K562 (cell line): ENCODE data around the gene LASP1NB.
A peak's percentile ranks its signal among the peaks of the same experiment; 100 is the strongest.

Experiments used
- ATAC-seq: fragments of 200-7000 bp; cut with Tn5 transposase; 3 replicates; pipeline ENCODE4 v1.9.1; 2020; ENCODE audit warnings: moderate library complexity
- BruUV-seq: library from RNA; stranded (reverse); fragments of 400-500 nt; replicated peaks from 2 replicates; lab custom pipeline; 2021; lab: Mats Ljungman, UMichigan
- CTCF ChIA-PET: fragments of 300-600 bp; formaldehyde crosslinking; extraction: SDS; loops from one replicate; lab custom pipeline; 2021; ENCODE audit warnings: low intra/inter-chr PET ratio; lab: Yijun Ruan, JAX
- POLR2A ChIA-PET: fragments of 300-600, 350-650 bp; sonication (Branson Sonifier 250); formaldehyde crosslinking; extraction: SDS; loops from one replicate; lab custom pipeline; 2021; ENCODE audit warnings: antibody characterized with exemption, inconsistent platforms; lab: Yijun Ruan, JAX
- DNase-seq, 4 experiments: peaks; one replicate each; pipeline versions ENCODE4 v3.0.0 to v3.0.0-alpha.2; 2011 to 2018; ENCODE audit warnings: low spot score in 3 of 4, mixed read lengths in 3 of 4; ENCODE audit errors: extremely low read depth in 1 of 4
- FAIRE-seq: peaks from 2 replicates; lab custom pipeline; 2011; peaks lifted over from hg19 to GRCh38; lab: Jason Lieb, UNC
- H2AFZ ChIP-seq: 2 replicates; pipeline ENCODE4 v1.6.0; 2011; ENCODE audit warnings: low read depth, low read length, control low read depth, inconsistent platforms
- H3K27ac ChIP-seq: fragments of 200-600 bp; 3 replicates; pipeline ENCODE4 v1.8.0; 2011; ENCODE audit warnings: low read depth, mild to moderate bottlenecking, control low read depth, inconsistent platforms, low read length, moderate library complexity, mixed read lengths; ENCODE audit errors: extremely low read depth
- H3K27me3 ChIP-seq, 2 experiments: fragments of 300-600 bp in 1 of 2; 2 replicates in 1 of 2; 3 replicates in 1 of 2; pipeline versions ENCODE4 v1.6.0 to v1.8.0; 2011; ENCODE audit warnings: inconsistent platforms in 2 of 2, low read length in 2 of 2, mild to moderate bottlenecking in 1 of 2, mixed read lengths in 1 of 2, moderate library complexity in 1 of 2; ENCODE audit not compliant: control insufficient read depth in 2 of 2, insufficient read depth in 2 of 2
- H3K36me3 ChIP-seq: fragments of 300-600 bp; 3 replicates; pipeline ENCODE4 v1.8.0; 2011; ENCODE audit warnings: mild to moderate bottlenecking, low read length, inconsistent platforms; ENCODE audit not compliant: control insufficient read depth, insufficient read depth
- H3K4me1 ChIP-seq, 2 experiments: fragments of 200-600 bp in 1 of 2; replicated peaks in 1 of 2; 2 replicates in 1 of 2; 3 replicates in 1 of 2; pipeline versions ENCODE4 v1.5.1 to v1.8.0; 2011; ENCODE audit warnings: inconsistent platforms in 2 of 2, low read length in 2 of 2, mild to moderate bottlenecking in 1 of 2, mixed read lengths in 1 of 2, moderate library complexity in 1 of 2; ENCODE audit not compliant: control insufficient read depth in 2 of 2, insufficient read depth in 2 of 2
- H3K4me2 ChIP-seq: 2 replicates; pipeline ENCODE4 v1.6.1; 2011; ENCODE audit warnings: low read length, control low read depth, inconsistent platforms, mixed read lengths; ENCODE audit not compliant: insufficient read depth
- H3K4me3 ChIP-seq: fragments of 200-600 bp; sonication (generic), shearing (Covaris generic); 2 replicates; pipeline ENCODE4 v1.5.1; 2016; ENCODE audit warnings: control low read depth, inconsistent platforms
- H3K79me2 ChIP-seq: fragments of 200-600 bp; 3 replicates; pipeline ENCODE4 v1.8.0; 2011; ENCODE audit warnings: low read length, inconsistent platforms; ENCODE audit not compliant: control insufficient read depth, insufficient read depth
- H3K9ac ChIP-seq, 2 experiments: 2 replicates each; pipeline versions ENCODE4 v1.6.0 to v1.6.1; 2011; ENCODE audit warnings: low read depth in 2 of 2, low read length in 2 of 2, control low read depth in 1 of 2, inconsistent platforms in 1 of 2, mild to moderate bottlenecking in 1 of 2, mixed read lengths in 1 of 2; ENCODE audit not compliant: insufficient read depth in 1 of 2
- H3K9me1 ChIP-seq: one replicate; pipeline ENCODE4 v1.6.0; 2011; ENCODE audit warnings: inconsistent platforms, mild to moderate bottlenecking, low read length, moderate library complexity; ENCODE audit not compliant: control insufficient read depth, insufficient read depth
- H3K9me3 ChIP-seq: replicated peaks from 2 replicates; pipeline ENCODE4 v1.5.1; 2011; ENCODE audit warnings: low read depth, low read length, inconsistent platforms; ENCODE audit not compliant: control insufficient read depth, insufficient read depth
- H4K20me1 ChIP-seq: replicated peaks from 2 replicates; pipeline ENCODE4 v1.6.1; 2011; ENCODE audit warnings: low read length, inconsistent platforms, mixed read lengths; ENCODE audit not compliant: control insufficient read depth, insufficient read depth
- ESRRA ChIP-seq: fragments of 450-650 bp; IDR thresholded peaks from 2 replicates; pipeline ENCODE4 v1.6.1; 2014; ENCODE audit warnings: low read depth, mild to moderate bottlenecking, moderate library complexity, borderline replicate concordance
- GABPB2 ChIP-seq: fragments of 250-450 bp; sonication (Bioruptor Pico); conservative IDR thresholded peaks from 2 replicates; pipeline ENCODE4 v1.5.1; 2021; ENCODE audit warnings: mild to moderate bottlenecking
- ZNF384 ChIP-seq: IDR thresholded peaks from 2 replicates; pipeline ENCODE4 v1.6.1; 2012; ENCODE audit warnings: low read depth, low read length, improper control_type of control experiment
- WGBS: fragments of 100-300 bp; shearing (Covaris generic); methylation state at CpG from one replicate; pipeline ENCODE4 v1.1.6; 2016; ENCODE audit warnings: low coverage, mixed read lengths; ENCODE audit not compliant: insufficient coverage; ENCODE audit errors: missing lambda C conversion rate; 5-methylcytosine and 5-hydroxymethylcytosine counted together
- in situ Hi-C: fragments of 300-500 bp; cut with MboI; formaldehyde crosslinking; loops from 4 replicates; pipeline ENCODE4 v1.15.0; 2018; ENCODE audit warnings: inconsistent platforms, mixed read lengths
- intact Hi-C: fragments of 100-400 bp; cut with micrococcal nuclease; formaldehyde crosslinking; loops from 2 replicates; pipeline ENCODE4 v1.14.2; 2022
- TF ChIP-seq, protein P1 (sequence below), 3 experiments: IDR thresholded peaks in 2 of 3; conservative IDR thresholded peaks in 1 of 3; 2 replicates each; pipeline ENCODE4 v1.5.1; 2011 to 2012; ENCODE audit warnings: low read length in 3 of 3, mild to moderate bottlenecking in 3 of 3, control low read depth in 2 of 3, improper control_type of control experiment in 1 of 3, inconsistent platforms in 1 of 3, low read depth in 1 of 3, mixed read lengths in 1 of 3, moderate library complexity in 1 of 3; ENCODE audit not compliant: insufficient read depth in 2 of 3

LASP1NB gene

GRCh38 chr17:38917259-38917658, 8.2 kb upstream of the LASP1NB start:
- Histone ChIP-seq H3K9ac (no peak overlapping the region), H3K9me3 (no peaks in the 10 kb centered on the region), H3K4me3 (no peak overlapping the region), H3K27me3 (no peaks in the 10 kb centered on the region)
- 81% methylated on average over 3 of the region's 3 CpGs for WGBS
- POLR2A ChIA-PET = interaction anchor here (2.2 kb wide), 1 partner anchor 11 kb away, joined by 8 read pairs; no protein-coding TSS in a partner anchor
- no TSS peak for BruUV-seq
- intact Hi-C loops = no loop called here
- TF ChIP-seq, protein P1, sequence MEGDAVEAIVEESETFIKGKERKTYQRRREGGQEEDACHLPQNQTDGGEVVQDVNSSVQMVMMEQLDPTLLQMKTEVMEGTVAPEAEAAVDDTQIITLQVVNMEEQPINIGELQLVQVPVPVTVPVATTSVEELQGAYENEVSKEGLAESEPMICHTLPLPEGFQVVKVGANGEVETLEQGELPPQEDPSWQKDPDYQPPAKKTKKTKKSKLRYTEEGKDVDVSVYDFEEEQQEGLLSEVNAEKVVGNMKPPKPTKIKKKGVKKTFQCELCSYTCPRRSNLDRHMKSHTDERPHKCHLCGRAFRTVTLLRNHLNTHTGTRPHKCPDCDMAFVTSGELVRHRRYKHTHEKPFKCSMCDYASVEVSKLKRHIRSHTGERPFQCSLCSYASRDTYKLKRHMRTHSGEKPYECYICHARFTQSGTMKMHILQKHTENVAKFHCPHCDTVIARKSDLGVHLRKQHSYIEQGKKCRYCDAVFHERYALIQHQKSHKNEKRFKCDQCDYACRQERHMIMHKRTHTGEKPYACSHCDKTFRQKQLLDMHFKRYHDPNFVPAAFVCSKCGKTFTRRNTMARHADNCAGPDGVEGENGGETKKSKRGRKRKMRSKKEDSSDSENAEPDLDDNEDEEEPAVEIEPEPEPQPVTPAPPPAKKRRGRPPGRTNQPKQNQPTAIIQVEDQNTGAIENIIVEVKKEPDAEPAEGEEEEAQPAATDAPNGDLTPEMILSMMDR (IDR thresholded peaks at IDR 0.05 in 2 of 3, conservative IDR thresholded peaks at IDR 0.05 in 1 of 3; ENCODE audit: insufficient read depth in 2 of 3, low read depth in 1 of 3, low read length in 3 of 3) = peak in 1 of 3 experiments; percentile 46; a peak in 2 of 6 replicates
- TF ChIP-seq ZNF384 (0 out of 2 replicates have a peak, but pooled peaks have one; percentile 36), GABPB2 (CRISPR knock-in tag) (no peak), ESRRA (peak; percentile 60)
- TF ChIP-seq, all 486 proteins: peak for 3
- peaks cover 0 to 10% of the 10 kb centered on the region in 2 experiments; a peak in 1 of 5 replicates for H3K4me1 ChIP-seq
- no peak overlapping the region for H2AFZ ChIP-seq
- H3K4me2 ChIP-seq = no peak overlapping the region
- CTCF ChIA-PET = interaction anchor here (0.6 to 1.2 kb wide), 2 partner anchors 66 to 327 kb away, joined by 3 read pairs; no protein-coding TSS in a partner anchor
- peak in 1 of 4 experiments; percentile 7 for DNase-seq
- H4K20me1 ChIP-seq = peaks cover 5% of the 10 kb centered on the region; the same call in 1 of the 2 replicates
- peak; percentile 74 for FAIRE-seq
- H3K36me3 ChIP-seq = peaks cover 74% of the 10 kb centered on the region; the same call in 1 of the 3 replicates
- ATAC-seq = no peak
- H3K27ac ChIP-seq = no peak overlapping the region
- H3K9me1 ChIP-seq = no peaks in the 10 kb centered on the region
- no peaks in the 10 kb centered on the region for H3K79me2 ChIP-seq
- in situ Hi-C loops = no loop called here
